ENCODE measurements around the gene SEPTIN2.

The SEPTIN2 gene

DNA sequence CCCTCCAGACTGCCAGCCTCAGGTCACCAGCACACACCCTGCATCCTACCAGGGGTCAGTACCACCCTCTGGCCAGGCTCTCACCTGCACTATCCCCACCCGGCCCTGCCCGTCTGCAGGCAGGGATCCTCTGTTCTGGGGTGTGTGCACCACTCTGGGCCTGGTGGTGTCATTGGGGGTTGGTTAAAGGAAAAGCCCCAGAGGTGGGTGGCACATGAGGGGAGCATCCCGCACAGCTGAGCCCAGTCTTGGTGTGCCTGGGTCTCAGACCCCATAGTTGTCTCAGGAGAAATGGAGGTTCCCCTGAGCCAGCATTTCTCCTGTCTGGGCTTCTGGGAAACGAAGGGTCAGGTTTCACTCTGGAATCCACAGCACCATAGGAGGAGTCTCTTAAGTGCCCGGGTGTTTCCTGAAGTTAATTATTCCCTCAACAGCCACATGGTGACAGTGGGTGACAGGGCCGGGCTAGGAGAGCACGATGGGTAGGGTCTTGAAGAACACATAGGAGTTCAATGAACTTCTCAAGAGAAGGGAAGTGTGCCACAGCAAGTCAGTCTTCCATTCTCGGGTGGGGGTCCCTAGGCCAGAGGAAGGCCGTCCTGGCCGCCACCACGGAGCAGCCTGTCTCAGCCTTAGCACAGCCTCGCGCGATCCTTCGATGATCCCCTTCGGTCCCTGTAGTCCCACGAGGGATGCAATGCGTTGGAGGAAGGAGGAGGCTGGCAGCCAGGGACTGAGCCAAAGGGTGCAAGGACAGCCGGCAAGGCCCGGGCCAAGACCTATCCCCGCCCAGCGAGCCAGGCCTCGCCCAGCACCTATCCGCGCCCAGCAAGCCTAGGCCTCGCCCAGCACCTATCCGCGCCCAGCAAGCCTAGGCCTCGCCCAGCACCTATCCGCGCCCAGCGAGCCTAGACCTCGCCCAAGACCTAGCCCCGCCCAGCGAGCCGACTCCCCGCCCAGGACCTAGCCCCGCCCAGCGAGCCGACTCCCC lies 39.2 kb downstream of the SEPTIN2 start:
- TF ChIP-seq, protein P1, sequence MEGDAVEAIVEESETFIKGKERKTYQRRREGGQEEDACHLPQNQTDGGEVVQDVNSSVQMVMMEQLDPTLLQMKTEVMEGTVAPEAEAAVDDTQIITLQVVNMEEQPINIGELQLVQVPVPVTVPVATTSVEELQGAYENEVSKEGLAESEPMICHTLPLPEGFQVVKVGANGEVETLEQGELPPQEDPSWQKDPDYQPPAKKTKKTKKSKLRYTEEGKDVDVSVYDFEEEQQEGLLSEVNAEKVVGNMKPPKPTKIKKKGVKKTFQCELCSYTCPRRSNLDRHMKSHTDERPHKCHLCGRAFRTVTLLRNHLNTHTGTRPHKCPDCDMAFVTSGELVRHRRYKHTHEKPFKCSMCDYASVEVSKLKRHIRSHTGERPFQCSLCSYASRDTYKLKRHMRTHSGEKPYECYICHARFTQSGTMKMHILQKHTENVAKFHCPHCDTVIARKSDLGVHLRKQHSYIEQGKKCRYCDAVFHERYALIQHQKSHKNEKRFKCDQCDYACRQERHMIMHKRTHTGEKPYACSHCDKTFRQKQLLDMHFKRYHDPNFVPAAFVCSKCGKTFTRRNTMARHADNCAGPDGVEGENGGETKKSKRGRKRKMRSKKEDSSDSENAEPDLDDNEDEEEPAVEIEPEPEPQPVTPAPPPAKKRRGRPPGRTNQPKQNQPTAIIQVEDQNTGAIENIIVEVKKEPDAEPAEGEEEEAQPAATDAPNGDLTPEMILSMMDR (conservative IDR thresholded peaks at IDR 0.05), result no peak
- peak overlapping the region; percentile 85 for H3K27ac ChIP-seq

DNA sequence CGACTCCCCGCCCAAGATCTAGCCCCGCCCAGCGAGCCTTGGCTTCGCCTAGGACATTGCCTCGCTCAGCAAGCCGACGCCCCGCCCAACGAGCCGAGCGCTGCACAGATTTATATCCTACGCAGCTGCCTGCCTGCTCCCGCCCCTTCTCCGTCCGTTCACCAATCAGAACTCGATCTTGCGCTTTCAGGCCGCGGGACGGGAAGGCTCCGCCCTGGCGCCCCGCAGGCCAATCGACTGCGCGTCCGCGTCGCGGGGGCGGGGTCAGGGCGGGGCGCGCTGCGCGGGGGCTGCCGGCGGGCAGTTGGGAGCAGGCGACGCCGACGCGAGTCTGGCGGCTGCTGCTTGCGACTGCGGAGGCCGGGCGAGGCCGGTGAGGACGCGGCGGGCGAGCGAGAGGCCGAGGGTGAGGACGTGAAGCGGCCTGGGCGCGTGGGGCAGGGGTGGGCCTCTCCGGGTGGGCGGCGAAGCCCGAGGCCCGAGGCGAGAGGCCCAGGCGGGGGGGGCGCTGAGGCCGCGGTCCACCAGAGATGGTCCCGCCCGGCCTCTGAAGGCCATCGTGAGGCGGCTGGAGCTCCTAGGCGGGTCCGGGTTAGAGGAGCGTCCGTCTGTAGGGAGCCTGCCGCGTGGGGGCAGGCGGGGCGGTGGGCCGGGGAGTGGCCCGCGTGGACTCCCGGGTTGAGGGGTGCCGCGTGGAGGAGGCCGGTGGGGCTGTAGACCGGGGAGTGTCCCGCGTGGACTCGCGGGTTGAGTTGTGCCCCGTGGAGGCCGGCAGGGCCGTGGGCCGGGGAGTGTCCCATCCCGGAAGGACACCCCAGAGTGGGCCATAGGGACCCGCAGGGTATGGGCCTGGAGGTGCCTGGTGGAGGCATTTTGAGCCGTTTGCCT lies 40.5 kb downstream of the SEPTIN2 start, which contains the start of gene FARP2:
FARP2 (plus strand) TSS at position 303 of the 888 bp plus-strand sequence. CDS start 16,823 bp downstream, outside the sequence.
- peak within 1 kb of the TSS; percentile 85 for H3K27ac ChIP-seq
- TF ChIP-seq, protein P1 (conservative IDR thresholded peaks at IDR 0.05), result no peak

DNA sequence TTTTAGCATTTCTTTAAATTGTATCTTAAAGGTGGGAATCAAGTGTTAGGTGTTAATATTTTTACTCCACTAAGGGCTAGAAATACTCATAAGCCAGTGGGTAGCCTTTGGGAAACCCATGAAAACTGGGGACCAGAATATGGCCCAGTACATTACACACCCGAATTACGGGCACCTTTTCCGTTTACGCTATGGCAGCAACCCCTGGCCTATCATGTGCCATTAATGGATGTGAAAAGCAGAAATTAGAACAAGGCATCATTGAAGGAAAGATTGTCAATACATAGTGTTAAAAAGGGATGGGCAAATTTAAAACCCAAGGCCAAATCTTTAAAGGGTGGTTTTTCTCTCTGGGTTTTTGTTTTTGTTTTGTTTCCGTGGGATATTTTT lies 41.1 kb downstream of the SEPTIN2 start:
- peak overlapping the region; percentile 81 for H3K27ac ChIP-seq
- TF ChIP-seq, protein P1 (conservative IDR thresholded peaks at IDR 0.05), result no peak

DNA sequence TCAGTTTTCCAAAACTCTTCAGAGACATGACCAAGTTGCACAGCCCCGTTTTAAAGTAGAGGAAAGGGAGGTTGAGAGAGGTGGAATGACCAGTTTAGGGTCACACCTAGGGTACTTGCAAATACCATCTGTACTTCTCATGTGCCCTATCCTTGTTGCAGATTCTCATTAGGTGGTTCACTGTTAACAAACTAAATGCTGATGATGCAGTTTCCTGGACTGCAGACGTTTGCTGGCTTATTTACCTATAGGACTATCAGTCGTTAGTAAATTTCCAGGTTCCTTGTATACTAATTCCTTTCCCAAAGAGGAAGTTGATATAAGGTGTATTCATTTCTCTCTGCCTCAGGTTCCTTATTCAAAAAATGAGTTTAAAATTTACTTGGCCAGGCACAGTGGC lies 41.8 kb downstream of the SEPTIN2 start:
- TF ChIP-seq, protein P1 (conservative IDR thresholded peaks at IDR 0.05), result no peak
- peak overlapping the region; percentile 81 for H3K27ac ChIP-seq

DNA sequence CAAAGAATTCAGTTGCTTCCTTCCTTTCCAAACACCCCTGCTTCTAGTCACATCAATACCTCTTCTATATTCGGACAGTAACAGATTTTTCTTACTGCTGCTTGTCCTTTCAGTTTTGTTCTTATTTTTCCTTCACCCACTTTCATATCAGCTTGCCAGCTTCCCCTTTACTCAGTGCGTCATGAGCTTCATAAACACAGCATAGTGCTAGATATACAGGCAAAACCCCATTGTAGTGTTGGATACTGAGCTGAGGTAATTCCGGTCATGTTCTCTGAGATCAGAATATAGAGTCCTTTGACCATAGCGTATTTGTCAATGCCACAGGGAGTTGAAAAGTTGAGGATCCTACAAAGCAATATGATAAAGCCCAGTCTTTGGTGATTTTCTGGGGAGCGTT lies 42.7 kb downstream of the SEPTIN2 start:
- peak overlapping the region; percentile 81 for H3K27ac ChIP-seq
- TF ChIP-seq, protein P1 (conservative IDR thresholded peaks at IDR 0.05), result no peak

DNA sequence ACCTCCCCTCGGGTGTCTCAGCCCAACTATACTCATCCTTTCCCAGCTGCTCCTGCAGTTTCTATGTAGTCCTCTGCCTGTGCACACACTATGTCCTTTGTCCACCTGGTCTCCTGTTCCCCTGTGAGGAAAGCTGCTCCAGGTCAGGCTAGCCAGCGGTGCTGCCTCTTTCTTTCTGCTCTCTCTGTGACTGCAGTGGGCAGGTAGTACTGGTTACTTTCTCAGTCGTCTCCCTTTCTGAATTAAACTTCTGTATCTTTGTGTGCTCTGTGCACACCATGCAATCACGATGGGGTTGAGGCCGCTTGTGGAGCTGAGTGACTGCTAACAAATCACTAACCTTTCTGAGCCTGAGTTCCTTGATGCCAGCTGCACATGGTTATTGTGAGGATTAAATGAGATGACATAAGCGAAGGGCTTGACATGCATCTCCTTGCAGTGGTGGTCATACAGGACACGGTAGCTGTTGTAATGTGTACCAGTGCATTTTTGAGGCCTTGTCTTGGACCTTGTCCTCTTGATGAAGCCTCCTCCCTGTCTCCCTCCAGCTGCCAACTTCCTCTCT lies 43.8 kb downstream of the SEPTIN2 start:
- TF ChIP-seq, protein P1 (conservative IDR thresholded peaks at IDR 0.05), result no peak

More for the DNA sequence above, 43.8 kb downstream of the SEPTIN2 start:
- peak overlapping the region; percentile 33; the same call in 1 of the 2 replicates for H3K27ac ChIP-seq

Data from VCaP (cell line).